GM18951 (cell line): ENCODE data around the gene SMURF1.
"Not testable (repeated sequence)": the region's sequence is repeated elsewhere in the genome, so short reads cannot be mapped to it uniquely, and the experiment has no call there.

ENCODE experiments used
- POLR2A ChIP-seq: IDR thresholded peaks from 4 replicates; pipeline ENCODE4 v1.6.1; 2011; ENCODE audit warnings: mild to moderate bottlenecking; ENCODE audit not compliant: insufficient read length, insufficient read depth; ENCODE audit errors: extremely low read depth
- in situ Hi-C: fragments of 300-500 bp; cut with MboI; formaldehyde crosslinking; loops from one replicate; pipeline ENCODE4 v1.12.0; 2022; ENCODE audit warnings: low sequenced_read_pairs, mixed read lengths, inconsistent platforms; ENCODE audit not compliant: unreplicated experiment

The SMURF1 gene

DNA sequence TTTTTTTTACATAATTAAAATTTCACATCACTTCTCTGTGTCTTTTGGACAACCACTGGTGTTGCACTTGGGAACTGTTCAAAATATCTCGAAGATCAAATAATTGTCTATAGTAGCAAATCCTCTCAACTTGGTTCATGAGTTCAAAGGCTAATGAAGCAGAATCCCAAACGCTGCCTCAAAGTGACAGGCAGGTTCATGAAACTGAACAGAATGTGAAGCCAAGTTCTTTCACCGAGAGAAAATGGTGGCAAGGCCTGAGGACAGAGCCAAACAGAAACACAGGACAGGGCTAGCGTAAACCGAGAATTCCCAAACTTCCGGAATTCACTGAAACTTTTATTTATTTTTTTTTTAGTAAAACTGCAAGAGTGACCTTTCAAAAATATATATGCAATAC is 21.1 kb downstream of the SMURF1 start:
- no peak for TF ChIP-seq POLR2A
- in situ Hi-C loops: no loop called here

GRCh38 chr7:99121496-99122021 is 22.3 kb downstream of the SMURF1 start:
- in situ Hi-C loops: no loop called here
- no peak for TF ChIP-seq POLR2A

- no peak for TF ChIP-seq POLR2A
- in situ Hi-C loops: no loop called here
These were observed 23.0 kb downstream of the SMURF1 start for GRCh38 chr7:99120916-99121315.

DNA sequence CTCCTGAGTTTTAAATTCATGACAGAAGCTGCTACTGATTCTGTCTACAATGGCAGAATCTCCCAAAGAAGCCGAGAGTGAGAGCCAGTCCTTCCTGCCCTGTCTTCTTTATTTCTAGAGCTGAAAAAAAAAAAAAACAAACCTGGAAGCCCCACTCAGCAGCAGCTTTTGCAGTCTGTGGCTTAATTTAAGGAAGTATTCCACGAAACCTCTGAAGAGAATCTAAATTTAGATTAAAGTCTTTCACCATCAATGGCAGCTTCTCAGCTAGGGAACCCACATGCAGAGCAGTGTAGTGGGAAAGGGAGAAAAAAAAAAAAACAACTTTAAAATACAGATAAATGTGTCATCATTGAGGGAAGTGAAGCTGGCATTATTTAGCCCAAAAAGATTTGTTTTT is 23.4 kb downstream of the SMURF1 start:
- TF ChIP-seq POLR2A: no peak
- in situ Hi-C loops: no loop called here

- TF ChIP-seq POLR2A: no peak
- in situ Hi-C loops: no loop called here
These were observed 25.8 kb downstream of the SMURF1 start for GRCh38 chr7:99118077-99118476.

- in situ Hi-C loops: no loop called here
- no peak for TF ChIP-seq POLR2A
These were observed 27.8 kb downstream of the SMURF1 start for GRCh38 chr7:99116144-99116543.

- no peak for TF ChIP-seq POLR2A
- in situ Hi-C loops: no loop called here
These were observed 28.5 kb downstream of the SMURF1 start for GRCh38 chr7:99115379-99115778.

GRCh38 chr7:99112979-99113378 is 30.9 kb downstream of the SMURF1 start:
- no peak for TF ChIP-seq POLR2A
- in situ Hi-C loops: no loop called here

GRCh38 chr7:99112097-99112496 is 31.8 kb downstream of the SMURF1 start:
- no peak for TF ChIP-seq POLR2A
- in situ Hi-C loops: no loop called here

DNA sequence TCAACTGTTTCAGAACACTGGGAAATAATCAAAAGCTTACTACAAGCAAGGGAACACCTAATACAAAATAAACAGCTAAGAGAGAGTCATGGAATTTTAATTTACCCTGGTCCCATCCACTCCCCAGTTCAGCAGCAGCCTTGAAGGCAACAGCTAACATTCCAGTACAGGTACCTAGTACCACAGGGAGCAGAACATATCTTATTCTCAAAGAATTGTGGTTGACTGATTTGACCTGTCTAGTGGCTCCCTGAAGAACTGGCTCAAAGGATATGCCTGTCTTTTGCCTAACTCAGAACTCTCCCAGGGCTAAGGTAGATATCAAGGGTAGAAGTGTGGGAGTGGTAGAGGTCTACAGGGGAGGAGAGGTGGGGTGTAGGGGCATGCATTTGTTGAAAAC is 32.3 kb downstream of the SMURF1 start:
- in situ Hi-C loops: no loop called here
- TF ChIP-seq POLR2A: no peak

- no peak for TF ChIP-seq POLR2A
- in situ Hi-C loops: no loop called here
These were observed 34.5 kb downstream of the SMURF1 start for GRCh38 chr7:99109108-99110051.

GRCh38 chr7:99108613-99109012 is 35.3 kb downstream of the SMURF1 start:
- no peak for TF ChIP-seq POLR2A
- in situ Hi-C loops: no loop called here

DNA sequence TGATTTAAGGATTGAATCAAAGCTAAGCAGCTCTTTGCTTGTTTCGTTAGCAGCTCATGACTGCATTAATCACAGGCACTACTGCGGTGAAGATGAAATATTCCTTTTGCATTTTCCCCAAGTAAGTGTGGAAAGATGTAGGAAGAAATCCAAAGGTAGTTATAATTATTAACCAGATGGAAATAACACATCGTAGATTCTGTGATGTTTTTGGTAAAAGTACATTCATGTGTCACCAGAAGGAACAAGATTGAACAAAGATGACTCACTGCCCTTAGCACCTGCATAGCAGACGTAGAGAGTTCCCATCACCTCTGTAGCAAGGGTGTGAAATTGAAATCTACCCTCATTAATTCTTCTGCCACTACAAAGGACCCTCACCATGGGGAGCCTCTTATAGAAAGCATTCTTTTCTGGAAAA is 37.1 kb downstream of the SMURF1 start:
- in situ Hi-C loops: no loop called here
- TF ChIP-seq POLR2A: no peak

DNA sequence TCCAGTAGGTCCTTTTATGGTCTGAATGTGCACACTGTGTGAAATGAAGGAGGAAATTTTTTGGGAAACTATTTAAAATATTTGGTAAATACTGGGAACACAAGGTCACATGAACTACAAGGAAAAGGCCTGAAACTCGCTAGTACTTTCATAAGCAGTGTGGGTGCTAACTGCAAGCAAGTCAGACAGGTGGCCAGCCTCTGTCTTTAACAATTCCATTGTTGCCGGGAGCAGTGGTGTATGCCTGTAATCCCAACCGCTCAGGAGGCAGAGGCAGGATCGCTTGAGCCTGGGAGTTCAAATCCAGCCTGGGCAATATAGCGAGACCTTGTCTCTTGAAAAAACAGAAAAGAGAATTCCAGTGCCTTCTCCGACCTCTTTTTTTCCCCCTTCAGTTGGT is 37.5 kb downstream of the SMURF1 start:
- no peak for TF ChIP-seq POLR2A
- in situ Hi-C loops: no loop called here

- no peak for TF ChIP-seq POLR2A
These were observed 38.2 kb downstream of the SMURF1 start for GRCh38 chr7:99105756-99106155.

DNA sequence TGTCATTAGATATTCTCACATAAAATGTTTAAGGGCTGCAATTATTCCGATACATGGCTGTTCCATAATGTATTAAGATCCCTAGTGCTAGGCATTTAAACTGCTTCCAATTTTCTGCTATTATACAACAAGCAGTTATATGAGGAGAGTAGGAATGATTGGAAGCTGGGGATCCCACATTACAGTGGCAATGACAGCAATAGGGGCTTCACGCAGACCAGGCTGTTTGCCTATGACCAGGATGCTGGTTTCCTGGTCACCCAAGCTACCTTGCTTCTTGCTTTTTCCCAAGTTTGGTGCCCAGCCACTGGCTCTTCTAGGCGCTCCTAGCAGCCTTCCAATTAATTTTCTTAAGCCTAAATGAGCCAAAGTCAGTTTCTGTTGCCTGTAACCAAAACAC is 39.3 kb downstream of the SMURF1 start:
- no peak for TF ChIP-seq POLR2A
- in situ Hi-C loops: no loop called here

More at GRCh38 chr7:99105756-99106155, 38.2 kb downstream of the SMURF1 start:
- in situ Hi-C loops: no loop called here

- in situ Hi-C loops: not testable (repeated sequence)
These were observed 40.1 kb downstream of the SMURF1 start for GRCh38 chr7:99103836-99104235.
